Measurements from ENCODE around the gene YES1. TPM values are rescaled to one million over a fixed set of nuclear protein-coding genes. Genes with fewer than 3 reads are reported as not detected.
A peak's percentile ranks its signal among the peaks of the same experiment; 100 is the strongest.
"Not testable (repeated sequence)": the region's sequence is repeated elsewhere in the genome, so short reads cannot be mapped to it uniquely, and the experiment has no call there.

YES1 gene
- total RNA-seq, 2 experiments from 2014 or later: 9.2 to 10.1 TPM

GRCh38 chr18:685438-685837 is 126.6 kb downstream of the YES1 start:
- POLR2A ChIA-PET: no interaction called here
- no peak for DNase-seq
- H3K4me1 Mint-ChIP-seq: peaks cover 26% of the 10 kb centered on the region
- no peaks in the 10 kb centered on the region for H3K9me3 Mint-ChIP-seq
- H3K36me3 Mint-ChIP-seq (ENCODE audit: low read depth): peaks cover 40% of the 10 kb centered on the region
- no peaks in the 10 kb centered on the region for H3K27me3 Mint-ChIP-seq
- CTCF ChIA-PET: interaction anchor here (0.7 to 1.6 kb wide), 5 partner anchors 12 to 127 kb away, joined by 3 to 6 read pairs (median 4); no protein-coding TSS in a partner anchor
- no peak overlapping the region for H3K4me3 Mint-ChIP-seq
- peak overlapping the region; percentile 25 for H3K27ac Mint-ChIP-seq

DNA sequence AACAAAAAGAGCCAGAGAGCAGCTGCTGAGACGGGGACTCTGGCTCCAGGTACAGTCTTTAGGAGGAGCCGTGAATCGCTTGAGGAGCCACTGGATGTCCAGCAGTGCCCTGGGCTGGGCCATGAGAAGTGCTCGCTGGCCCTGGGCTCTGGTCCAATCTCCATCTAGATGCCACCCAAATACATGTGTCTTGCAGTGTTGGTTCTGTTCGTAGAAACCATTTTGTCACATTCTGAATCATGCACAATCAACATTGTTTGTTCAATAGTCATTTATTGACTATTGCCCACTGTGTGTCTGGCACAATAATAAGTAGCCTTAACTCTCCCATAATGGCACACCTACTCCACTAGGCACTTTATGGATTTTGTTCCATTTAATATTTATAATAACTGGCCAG is 128.5 kb downstream of the YES1 start:
- Mint-ChIP-seq H3K36me3 (ENCODE audit: low read depth) (peaks cover 50% of the 10 kb centered on the region), H3K4me1 (peaks cover 28% of the 10 kb centered on the region), H3K4me3 (no peak overlapping the region), H3K9me3 (no peaks in the 10 kb centered on the region), H3K27ac (no peak overlapping the region), H3K27me3 (no peaks in the 10 kb centered on the region)
- CTCF ChIA-PET: interaction anchor here (1.3 to 3.3 kb wide), 4 partner anchors 9 to 29 kb away, joined by 6 to 16 read pairs (median 10); partner anchors contain the start of genes ENOSF1 and TYMS
- POLR2A ChIA-PET: no interaction called here
- no peak for DNase-seq

DNA sequence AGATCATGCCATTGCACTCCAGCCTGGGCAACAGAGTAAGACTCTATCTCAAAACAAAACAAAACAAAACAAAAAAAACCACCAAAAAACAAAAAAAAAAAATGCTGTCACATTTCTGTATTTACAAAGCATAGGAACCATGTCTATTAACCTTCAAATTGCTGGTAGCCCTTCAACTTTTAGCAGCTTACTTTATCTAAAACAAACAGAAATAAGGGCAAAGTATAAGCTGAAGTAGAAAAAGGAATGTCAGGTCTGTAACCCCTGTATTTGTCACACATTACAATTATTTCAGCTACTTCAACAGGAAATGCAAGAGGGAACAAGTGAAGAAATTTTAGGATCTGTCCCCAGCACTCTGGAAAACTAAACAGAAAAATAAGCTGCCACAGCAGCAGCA is 129.2 kb downstream of the YES1 start:
- POLR2A ChIA-PET: no interaction called here
- H3K36me3 Mint-ChIP-seq (ENCODE audit: low read depth): peaks cover 53% of the 10 kb centered on the region
- H3K4me1 Mint-ChIP-seq: peaks cover 28% of the 10 kb centered on the region
- H3K4me3 Mint-ChIP-seq: no peak overlapping the region
- CTCF ChIA-PET: interaction anchor here (0.8 to 3.3 kb wide), 7 partner anchors 10 to 30 kb away, joined by 3 to 16 read pairs (median 6); partner anchors contain the start of genes ENOSF1 and TYMS
- peak overlapping the region; percentile 55 for H3K27ac Mint-ChIP-seq
- no peaks in the 10 kb centered on the region for H3K27me3 Mint-ChIP-seq
- no peak for DNase-seq
- no peaks in the 10 kb centered on the region for H3K9me3 Mint-ChIP-seq

- not testable (repeated sequence) for H3K9me3 Mint-ChIP-seq, H3K27me3 Mint-ChIP-seq, H3K4me3 Mint-ChIP-seq, DNase-seq
- H3K4me1 Mint-ChIP-seq: peaks cover 28% of the 10 kb centered on the region
- H3K36me3 Mint-ChIP-seq (ENCODE audit: low read depth): peaks cover 52% of the 10 kb centered on the region
- ChIA-PET CTCF (interaction anchor here (0.8 to 3.3 kb wide), 9 partner anchors 10 to 157 kb away, joined by 3 to 16 read pairs (median 3); partner anchors contain the start of genes ENOSF1 and TYMS), POLR2A (interaction anchor here (1.0 kb wide), 2 partner anchors 9 to 24 kb away, joined by 3 to 5 read pairs; no protein-coding TSS in a partner anchor)
- peak overlapping the region; percentile 94 for H3K27ac Mint-ChIP-seq
Observed at GRCh38 chr18:682416-682815, 129.6 kb downstream of the YES1 start.

- Mint-ChIP-seq H3K27me3 (no peaks in the 10 kb centered on the region), H3K36me3 (ENCODE audit: low read depth) (peaks cover 52% of the 10 kb centered on the region), H3K9me3 (no peaks in the 10 kb centered on the region), H3K27ac (peak overlapping the region; percentile 94), H3K4me1 (peaks cover 28% of the 10 kb centered on the region), H3K4me3 (peak overlapping the region; percentile 7)
- ChIA-PET POLR2A (interaction anchor here (0.6 to 1.0 kb wide), 3 partner anchors 9 to 23 kb away, joined by 3 to 5 read pairs (median 5); no protein-coding TSS in a partner anchor), CTCF (interaction anchor here (1.0 to 3.3 kb wide), 9 partner anchors 9 to 157 kb away, joined by 3 to 16 read pairs (median 3); partner anchors contain the start of genes ENOSF1 and TYMS)
- peak; percentile 87 for DNase-seq
Observed at GRCh38 chr18:681985-682384, 130.1 kb downstream of the YES1 start.

DNA sequence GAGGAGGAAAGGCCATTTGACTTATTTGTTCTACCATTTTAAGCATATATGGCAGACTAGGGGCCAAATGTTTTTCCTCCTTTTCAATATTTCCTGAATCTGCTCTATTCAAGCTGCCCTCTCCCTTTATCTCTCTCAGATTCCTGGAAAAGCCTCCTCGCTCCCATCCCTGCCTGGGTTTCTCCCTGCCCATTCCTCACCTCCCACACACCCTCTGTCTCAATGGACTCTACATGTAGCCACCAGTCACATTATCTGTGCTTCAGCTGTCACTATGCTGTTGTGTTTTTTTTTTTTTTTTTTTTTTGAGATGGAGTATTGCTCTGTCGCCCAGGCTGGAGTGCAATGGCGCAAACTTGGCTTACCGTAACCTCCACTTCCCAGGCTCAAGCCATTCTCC is 131.7 kb downstream of the YES1 start:
- DNase-seq: no peak
- POLR2A ChIA-PET: interaction anchor here (0.6 kb wide), 1 partner anchor 60 kb away, joined by 4 read pairs; no protein-coding TSS in a partner anchor
- CTCF ChIA-PET: interaction anchor here (1.3 kb wide), 2 partner anchors 8 to 40 kb away, joined by 3 read pairs; no protein-coding TSS in a partner anchor
- H3K36me3 Mint-ChIP-seq (ENCODE audit: low read depth): peaks cover 54% of the 10 kb centered on the region
- peak overlapping the region; percentile 41 for H3K27ac Mint-ChIP-seq
- peaks cover 31% of the 10 kb centered on the region for H3K4me1 Mint-ChIP-seq
- no peaks in the 10 kb centered on the region for H3K27me3 Mint-ChIP-seq
- no peak overlapping the region for H3K4me3 Mint-ChIP-seq
- H3K9me3 Mint-ChIP-seq: no peaks in the 10 kb centered on the region

GRCh38 chr18:679516-679915 is 132.5 kb downstream of the YES1 start:
- ChIA-PET CTCF (interaction anchor here (1.0 to 1.3 kb wide), 3 partner anchors 9 to 41 kb away, joined by 3 to 6 read pairs (median 3); no protein-coding TSS in a partner anchor), POLR2A (no interaction called here)
- Mint-ChIP-seq H3K4me1 (peaks cover 31% of the 10 kb centered on the region), H3K27me3 (no peaks in the 10 kb centered on the region), H3K27ac (peak overlapping the region; percentile 5), H3K36me3 (ENCODE audit: low read depth) (peaks cover 55% of the 10 kb centered on the region), H3K4me3 (no peak overlapping the region), H3K9me3 (no peaks in the 10 kb centered on the region)
- no peak for DNase-seq

- CTCF ChIA-PET: interaction anchor here (1.0 to 1.3 kb wide), 2 partner anchors 8 to 12 kb away, joined by 3 to 6 read pairs; no protein-coding TSS in a partner anchor
- Mint-ChIP-seq H3K36me3 (ENCODE audit: low read depth) (peaks cover 55% of the 10 kb centered on the region), H3K4me1 (peaks cover 30% of the 10 kb centered on the region), H3K27ac (peak overlapping the region; percentile 19), H3K27me3 (no peaks in the 10 kb centered on the region), H3K9me3 (no peaks in the 10 kb centered on the region), H3K4me3 (no peak overlapping the region)
- POLR2A ChIA-PET: no interaction called here
- no peak for DNase-seq
Observed at GRCh38 chr18:678482-679182, 133.4 kb downstream of the YES1 start.

GRCh38 chr18:677951-678381 is 134.1 kb downstream of the YES1 start:
- no peak overlapping the region for H3K4me3 Mint-ChIP-seq
- no peak for DNase-seq
- H3K27me3 Mint-ChIP-seq: no peaks in the 10 kb centered on the region
- H3K4me1 Mint-ChIP-seq: peaks cover 25% of the 10 kb centered on the region
- POLR2A ChIA-PET: no interaction called here
- peak overlapping the region; percentile 80 for H3K27ac Mint-ChIP-seq
- H3K36me3 Mint-ChIP-seq (ENCODE audit: low read depth): peaks cover 53% of the 10 kb centered on the region
- CTCF ChIA-PET: no interaction called here
- H3K9me3 Mint-ChIP-seq: no peaks in the 10 kb centered on the region

DNA sequence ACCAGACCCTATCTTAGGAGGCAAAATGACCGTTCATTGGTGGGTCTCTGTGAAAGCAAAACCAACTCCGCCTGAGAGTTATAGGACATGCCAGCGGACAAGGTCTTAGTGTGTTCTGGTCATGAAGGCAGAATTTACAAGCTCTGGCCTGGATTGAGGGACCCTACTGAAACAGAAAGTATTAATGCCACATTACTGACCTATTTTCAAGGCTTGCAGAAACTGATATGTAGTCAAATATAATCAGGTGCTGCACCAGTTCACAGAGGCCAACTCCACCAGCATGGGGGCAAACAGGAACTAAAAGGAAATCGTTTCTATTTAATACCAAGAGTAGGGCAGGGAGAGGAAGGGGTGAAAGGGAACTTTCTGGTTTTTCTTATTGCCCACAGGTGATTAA is 134.9 kb downstream of the YES1 start:
- DNase-seq: no peak
- CTCF ChIA-PET: no interaction called here
- Mint-ChIP-seq H3K36me3 (ENCODE audit: low read depth) (peaks cover 56% of the 10 kb centered on the region), H3K27ac (no peak overlapping the region), H3K9me3 (no peaks in the 10 kb centered on the region), H3K4me1 (peaks cover 19% of the 10 kb centered on the region), H3K4me3 (no peak overlapping the region), H3K27me3 (no peaks in the 10 kb centered on the region)
- POLR2A ChIA-PET: no interaction called here

- peaks cover 52% of the 10 kb centered on the region for H3K36me3 Mint-ChIP-seq (ENCODE audit: low read depth)
- no peaks in the 10 kb centered on the region for H3K27me3 Mint-ChIP-seq
- no peak for DNase-seq
- ChIA-PET CTCF (no interaction called here), POLR2A (no interaction called here)
- H3K27ac Mint-ChIP-seq: no peak overlapping the region
- no peak overlapping the region for H3K4me3 Mint-ChIP-seq
- H3K4me1 Mint-ChIP-seq: peaks cover 14% of the 10 kb centered on the region
- no peaks in the 10 kb centered on the region for H3K9me3 Mint-ChIP-seq
Observed at GRCh38 chr18:676736-677135, 135.3 kb downstream of the YES1 start.

DNA sequence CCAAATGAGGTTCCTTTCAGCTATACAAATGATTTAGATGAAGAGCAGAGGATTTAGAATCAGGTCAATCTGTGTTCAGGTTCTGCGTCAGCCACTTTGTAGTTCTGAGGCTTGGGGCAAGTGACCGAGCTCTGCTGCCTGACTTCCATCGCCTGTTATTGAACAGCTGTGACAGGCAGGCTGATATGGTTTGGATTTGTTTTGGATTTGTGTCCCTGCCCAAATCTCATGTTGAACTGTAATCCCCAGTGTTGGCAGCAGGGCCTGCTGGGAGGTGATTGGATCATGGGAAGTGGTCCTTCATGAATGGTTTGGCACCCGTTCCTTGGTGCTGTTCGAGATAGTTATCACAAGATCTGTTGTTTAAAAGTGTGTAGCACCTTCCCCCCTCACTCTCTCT is 136.0 kb downstream of the YES1 start:
- CTCF ChIA-PET: no interaction called here
- Mint-ChIP-seq H3K4me1 (peaks cover 8% of the 10 kb centered on the region), H3K27ac (peak overlapping the region; percentile 82), H3K4me3 (no peak overlapping the region), H3K9me3 (no peaks in the 10 kb centered on the region), H3K36me3 (ENCODE audit: low read depth) (peaks cover 52% of the 10 kb centered on the region), H3K27me3 (no peaks in the 10 kb centered on the region)
- no peak for DNase-seq
- POLR2A ChIA-PET: interaction anchor here (1.1 kb wide), 1 partner anchor 157 kb away, joined by 5 read pairs; no protein-coding TSS in a partner anchor

GRCh38 chr18:675307-675706 is 136.7 kb downstream of the YES1 start:
- Mint-ChIP-seq H3K4me3 (no peak overlapping the region), H3K4me1 (peaks cover 7% of the 10 kb centered on the region), H3K36me3 (ENCODE audit: low read depth) (peaks cover 55% of the 10 kb centered on the region), H3K27me3 (no peaks in the 10 kb centered on the region), H3K9me3 (no peaks in the 10 kb centered on the region), H3K27ac (no peak overlapping the region)
- CTCF ChIA-PET: no interaction called here
- POLR2A ChIA-PET: interaction anchor here (1.1 kb wide), 1 partner anchor 157 kb away, joined by 5 read pairs; no protein-coding TSS in a partner anchor
- DNase-seq: no peak

Data from activated CD4-positive, alpha-beta T cell treated with anti-CD3 and anti-CD28 coated beads, Interleukin-2, amount 10 ng/mL, durations not matched to agents 7 days and 5 days (primary cell).